HepG2 (cell line): ENCODE measurements around the gene PARVB. TPM values are rescaled to one million over a fixed set of nuclear protein-coding genes. Genes with fewer than 3 reads are reported as not detected.

Source experiments
- ATAC-seq: fragments of 200-7000 bp; cut with Tn5 transposase; 3 replicates; pipeline ENCODE4 v1.9.1; 2020; ENCODE audit warnings: mild to moderate bottlenecking, moderate library complexity
- BruUV-seq: library from RNA; stranded (reverse); fragments of 400-500 nt; replicated peaks from 2 replicates; lab custom pipeline; 2021; lab: Mats Ljungman, UMichigan
- CTCF ChIA-PET: fragments of 300-600 bp; formaldehyde crosslinking; extraction: SDS; loops from one replicate; lab custom pipeline; 2021; ENCODE audit warnings: low total read pairs, inconsistent platforms, low intra/inter-chr PET ratio; lab: Yijun Ruan, JAX
- POLR2A ChIA-PET: fragments of 350-600 bp; sonication (Branson Sonifier 250); formaldehyde crosslinking; loops from one replicate; lab custom pipeline; 2020; ENCODE audit warnings: antibody characterized with exemption, inconsistent platforms; lab: Yijun Ruan, JAX
- DNase-seq: peaks from one replicate; pipeline ENCODE4 v3.0.0-alpha.2; 2015; ENCODE audit warnings: low spot score
- FAIRE-seq: peaks from 3 replicates; lab custom pipeline; 2011; peaks lifted over from hg19 to GRCh38; lab: Jason Lieb, UNC
- H2AFZ ChIP-seq: one replicate; pipeline ENCODE4 v1.6.1; 2011; ENCODE audit warnings: low read length, inconsistent platforms
- H3K27ac ChIP-seq: fragments of 300-600 bp; 3 replicates; pipeline ENCODE4 v1.8.0; 2011; ENCODE audit warnings: mixed run types, mild to moderate bottlenecking, mixed read lengths, low read length, inconsistent platforms; ENCODE audit not compliant: insufficient read depth; ENCODE audit errors: extremely low read length
- H3K27me3 ChIP-seq, 2 experiments: fragments of 200-600 bp in 1 of 2; 2 replicates in 1 of 2; 3 replicates in 1 of 2; pipeline versions ENCODE4 v1.6.0 to v1.8.0; 2011; ENCODE audit warnings: low read length in 2 of 2, mild to moderate bottlenecking in 2 of 2, moderate library complexity in 2 of 2, inconsistent platforms in 1 of 2; ENCODE audit not compliant: insufficient read depth in 2 of 2, control insufficient read depth in 1 of 2
- H3K36me3 ChIP-seq, 2 experiments: fragments of 200-600 bp in 1 of 2; replicated peaks in 1 of 2; 2 replicates in 1 of 2; 3 replicates in 1 of 2; pipeline versions ENCODE4 v1.5.1 to v1.8.0; 2011; ENCODE audit warnings: low read length in 2 of 2, inconsistent platforms in 1 of 2; ENCODE audit not compliant: insufficient read depth in 2 of 2, control insufficient read depth in 1 of 2
- H3K4me1 ChIP-seq: 2 replicates; pipeline ENCODE4 v1.5.1; 2012; ENCODE audit warnings: low read length, inconsistent platforms; ENCODE audit not compliant: insufficient read depth
- H3K4me2 ChIP-seq: 2 replicates; pipeline ENCODE4 v1.6.0; 2011; ENCODE audit warnings: low read depth, low read length, inconsistent platforms
- H3K4me3 ChIP-seq, 3 experiments: fragments of 200-600 bp in 1 of 3; sonication (generic), shearing (Covaris generic) in 1 of 3; replicated peaks in 1 of 3; 2 replicates each; pipeline ENCODE4 v1.5.1; 2011 to 2016; ENCODE audit warnings: low read length in 3 of 3, inconsistent platforms in 2 of 3, low read depth in 2 of 3, mild to moderate bottlenecking in 2 of 3, control low read depth in 1 of 3, mixed read lengths in 1 of 3; ENCODE audit not compliant: insufficient read depth in 1 of 3
- H3K79me2 ChIP-seq: one replicate; pipeline ENCODE4 v1.6.1; 2011; ENCODE audit warnings: low read length, inconsistent platforms; ENCODE audit not compliant: insufficient read depth
- H3K9ac ChIP-seq: 2 replicates; pipeline ENCODE4 v1.6.0; 2011; ENCODE audit warnings: mild to moderate bottlenecking, low read depth, low read length, inconsistent platforms; ENCODE audit not compliant: insufficient read depth
- H3K9me3 ChIP-seq: 2 replicates; pipeline ENCODE4 v1.5.1; 2012; ENCODE audit warnings: mild to moderate bottlenecking, low read length
- H4K20me1 ChIP-seq: 2 replicates; pipeline ENCODE4 v1.6.0; 2011; ENCODE audit warnings: inconsistent platforms, mild to moderate bottlenecking, low read length, moderate library complexity; ENCODE audit not compliant: insufficient read depth
- CBX1 ChIP-seq: IDR thresholded peaks from one replicate; pipeline ENCODE4 v1.6.1; 2016; ENCODE audit warnings: antibody characterized with exemption, low read depth
- CENPT ChIP-seq: sonication (generic); formaldehyde crosslinking; IDR thresholded peaks from 2 replicates; pipeline ENCODE4 v1.8.0; 2022; ENCODE audit warnings: low read depth, mild to moderate bottlenecking, moderate library complexity, missing genetic modification reagents
- HNRNPL ChIP-seq: fragments of 200-400 bp; formaldehyde crosslinking; IDR thresholded peaks from 2 replicates; pipeline ENCODE4 v1.6.1; 2017; ENCODE audit warnings: mild to moderate bottlenecking, low read depth, low read length
- JUNB ChIP-seq: sonication (generic); formaldehyde crosslinking; IDR thresholded peaks from 2 replicates; pipeline ENCODE4 v1.8.0; 2022; ENCODE audit warnings: missing genetic modification reagents, mild to moderate bottlenecking, borderline replicate concordance
- POGK ChIP-seq: sonication (generic); formaldehyde crosslinking; conservative IDR thresholded peaks from 2 replicates; pipeline ENCODE4 v1.8.0; 2022; ENCODE audit warnings: mild to moderate bottlenecking, moderate library complexity, missing genetic modification reagents
- PRDM4 ChIP-seq: sonication (generic); formaldehyde crosslinking; IDR thresholded peaks from 2 replicates; pipeline ENCODE4 v1.9.0; 2021; ENCODE audit warnings: missing genetic modification reagents, borderline replicate concordance
- SYNCRIP ChIP-seq: fragments of 200-400 bp; formaldehyde crosslinking; IDR thresholded peaks from 2 replicates; pipeline ENCODE4 v1.6.1; 2018; ENCODE audit warnings: mild to moderate bottlenecking, low read depth, low read length; ENCODE audit not compliant: insufficient read depth
- TBP ChIP-seq: sonication (generic); formaldehyde crosslinking; IDR thresholded peaks from 2 replicates; pipeline ENCODE4 v1.5.0; 2020; ENCODE audit warnings: missing genetic modification reagents
- TRIM24 ChIP-seq: sonication (generic); formaldehyde crosslinking; IDR thresholded peaks from 2 replicates; pipeline ENCODE4 v1.8.0; 2022; ENCODE audit warnings: mild to moderate bottlenecking, missing genetic modification reagents
- ZFP62 ChIP-seq: sonication (generic); formaldehyde crosslinking; IDR thresholded peaks from 2 replicates; pipeline ENCODE4 v1.4.0; 2020; ENCODE audit warnings: missing genetic modification reagents
- ZNF121 ChIP-seq: sonication (generic); formaldehyde crosslinking; IDR thresholded peaks from 2 replicates; pipeline ENCODE4 v1.5.0; 2020; ENCODE audit warnings: mild to moderate bottlenecking, missing genetic modification reagents
- ZNF232 ChIP-seq: sonication (generic); formaldehyde crosslinking; IDR thresholded peaks from 2 replicates; pipeline ENCODE4 v1.4.0; 2020; ENCODE audit warnings: missing genetic modification reagents, borderline replicate concordance
- ZNF382 ChIP-seq: sonication (generic); formaldehyde crosslinking; IDR thresholded peaks from 2 replicates; pipeline ENCODE4 v1.5.0; 2020; ENCODE audit warnings: missing genetic modification reagents, mild to moderate bottlenecking, borderline replicate concordance
- ZNF414 ChIP-seq: sonication (generic); formaldehyde crosslinking; IDR thresholded peaks from 2 replicates; pipeline ENCODE4 v1.5.0; 2020; ENCODE audit warnings: missing genetic modification reagents
- ZNF567 ChIP-seq: sonication (generic); formaldehyde crosslinking; IDR thresholded peaks from 2 replicates; pipeline ENCODE4 v1.8.1; 2023; ENCODE audit warnings: mild to moderate bottlenecking, missing genetic modification reagents, borderline replicate concordance
- ZNF709 ChIP-seq: sonication (generic); formaldehyde crosslinking; IDR thresholded peaks from 2 replicates; pipeline ENCODE4 v1.5.0; 2020; ENCODE audit warnings: mild to moderate bottlenecking, missing genetic modification reagents
- ZNF720 ChIP-seq: sonication (generic); formaldehyde crosslinking; IDR thresholded peaks from 2 replicates; pipeline ENCODE4 v1.4.0; 2020; ENCODE audit warnings: missing genetic modification reagents
- ZNF740 ChIP-seq: sonication (generic); formaldehyde crosslinking; IDR thresholded peaks from 2 replicates; pipeline ENCODE4 v1.4.0; 2020; ENCODE audit warnings: missing genetic modification reagents
- ZSCAN20 ChIP-seq: sonication (generic); formaldehyde crosslinking; IDR thresholded peaks from 2 replicates; pipeline ENCODE4 v1.4.0; 2020; ENCODE audit warnings: missing genetic modification reagents, mild to moderate bottlenecking, borderline replicate concordance
- WGBS: methylation state at CpG from one replicate; pipeline ENCODE4 v1.1.6; 2017; ENCODE audit warnings: low lambda C conversion rate; 5-methylcytosine and 5-hydroxymethylcytosine counted together
- in situ Hi-C: cut with HindIII; loops from 2 replicates; pipeline ENCODE4 v1.10.0; 2017; ENCODE audit warnings: low pct_unique_long_range_greater_than_20kb; ENCODE audit not compliant: extremely low pct_ligation_motif_present
- intact Hi-C: fragments of 100-400 bp; cut with micrococcal nuclease; formaldehyde crosslinking; loops from one replicate; pipeline ENCODE4 v1.10.0; 2022; ENCODE audit not compliant: unreplicated experiment
- polyA plus RNA-seq, 8 experiments: library from polyadenylated mRNA; depleted of rRNA in 3 of 8; stranded (reverse) in 7 of 8; unstranded in 1 of 8; fragments of >200 nt; fragmentation: Illumina TruSeq in 4 of 8; extraction: Trizol in 4 of 8; gene quantifications; 2 replicates each; pipeline versions ENCODE4 v1.2.1 to v1.2.3, GENCODE V29; 2011 to 2016; ENCODE audit warnings: low read depth in 4 of 8, missing spikeins in 1 of 8, mixed read lengths in 1 of 8; ENCODE audit not compliant: insufficient read depth in 1 of 8
- total RNA-seq, 5 experiments: library from RNA; depleted of rRNA; stranded (reverse); fragments of >200 nt; fragmentation: Illumina TruSeq; extraction: Trizol; gene quantifications; 2 replicates each; pipeline ENCODE4 v1.2.3, GENCODE V29; 2016; ENCODE audit warnings: low read depth in 1 of 5

The PARVB gene
- total and polyA plus RNA-seq, 2 of the 13 experiments (the other 11 are each of a cell fraction or from before 2014, with no cell fraction given): 0.11 to 0.15 TPM

- no peak for TF ChIP-seq ZNF567 (CRISPR knock-in tag)
- TF ChIP-seq SYNCRIP: no peak
- no peak for TF ChIP-seq POGK
- no peak for TF ChIP-seq ZNF382 (CRISPR knock-in tag)
- no peak for TF ChIP-seq ZNF740 (CRISPR knock-in tag)
- TF ChIP-seq ZNF414 (CRISPR knock-in tag): no peak
These were observed 135.1 kb downstream of the PARVB start (continued) for GRCh38 chr22:44159221-44159620.

- no peaks in the 10 kb centered on the region for H3K79me2 ChIP-seq
- no peak overlapping the region for H2AFZ ChIP-seq
- POLR2A ChIA-PET: no interaction called here
- H3K4me2 ChIP-seq: no peak overlapping the region
- in situ Hi-C loops: no loop called here
- no peak overlapping the region for H3K9ac ChIP-seq
- no peak for FAIRE-seq
- no peak for TF ChIP-seq PRDM4
- TF ChIP-seq ZNF232 (CRISPR knock-in tag): no peak
- TF ChIP-seq ZSCAN20: no peak
- no peak for TF ChIP-seq TRIM24
- no peak for TF ChIP-seq JUNB (CRISPR knock-in tag)
- TF ChIP-seq ZNF121: no peak
- no peak for TF ChIP-seq CENPT (CRISPR knock-in tag)
- TF ChIP-seq CBX1: no peak
- TF ChIP-seq HNRNPL: no peak
- TF ChIP-seq ZNF720 (CRISPR knock-in tag): no peak
- TF ChIP-seq TBP (CRISPR knock-in tag): no peak
- TF ChIP-seq ZNF709 (CRISPR knock-in tag): no peak
- TF ChIP-seq ZFP62 (CRISPR knock-in tag): no peak
- TF ChIP-seq, all 625 proteins: peak for 0
- Histone ChIP-seq H3K4me1 (no peaks in the 10 kb centered on the region), H3K27ac (no peak overlapping the region), H3K9me3 (no peaks in the 10 kb centered on the region), H3K4me3 (no peak overlapping the region), H4K20me1 (no peaks in the 10 kb centered on the region), H3K36me3 (no peaks in the 10 kb centered on the region), H3K27me3 (peaks cover 0 to 1% of the 10 kb centered on the region in 2 experiments; a peak in 1 of 5 replicates)
- DNase-seq: no peak
- no TSS peak for BruUV-seq
- CTCF ChIA-PET: no interaction called here
- 25% methylated on average over 4 of the region's 7 CpGs for WGBS
- no peak for ATAC-seq
- intact Hi-C loops: no loop called here
These were observed 135.7 kb downstream of the PARVB start for GRCh38 chr22:44159811-44160210.
